Psoas muscle (tissue), 8 donors: ENCODE data around the gene SASH3. TPM values are rescaled to one million over a fixed set of nuclear protein-coding genes. Genes with fewer than 3 reads are reported as not detected.
"Not testable (repeated sequence)": the region's sequence is repeated elsewhere in the genome, so short reads cannot be mapped to it uniquely, and the experiment has no call there.

ENCODE experiments used
- ATAC-seq, 4 donors: fragments of 200-7000 bp; cut with Tn5 transposase; one replicate each; pipeline ENCODE4 v1.9.1; 2020; ENCODE audit warnings: moderate library complexity in 3 of 4, mild to moderate bottlenecking in 2 of 4
- DNase-seq, 2 donors: peaks; one replicate each; pipeline ENCODE4 v3.0.0-alpha.2; 2020
- H3K27ac ChIP-seq: fragments of 200-600 bp; one replicate; pipeline ENCODE4 v1.8.0; 2022
- H3K27me3 ChIP-seq, 3 donors: fragments of 200-600 bp in 1 of 3; one replicate each; pipeline versions ENCODE4 v1.6.1 to v1.8.0; 2013 to 2022; ENCODE audit warnings: low read length in 2 of 3, mild to moderate bottlenecking in 2 of 3, moderate library complexity in 1 of 3; ENCODE audit not compliant: insufficient read depth in 3 of 3
- H3K36me3 ChIP-seq, 2 donors: fragments of 200-600 bp in 1 of 2; one replicate each; pipeline versions ENCODE4 v1.6.1 to v1.8.0; 2013 to 2022; ENCODE audit warnings: low read depth in 1 of 2, mild to moderate bottlenecking in 1 of 2, moderate library complexity in 1 of 2; ENCODE audit not compliant: insufficient read depth in 1 of 2
- H3K4me1 ChIP-seq: fragments of 200-600 bp; one replicate; pipeline ENCODE4 v1.8.0; 2022
- H3K4me3 ChIP-seq: fragments of 200-600 bp; one replicate; pipeline ENCODE4 v1.8.0; 2022; ENCODE audit warnings: mild to moderate bottlenecking
- H3K9me3 ChIP-seq: fragments of 200-600 bp; one replicate; pipeline ENCODE4 v1.8.0; 2022
- CTCF ChIP-seq: fragments of 200-600 bp; IDR thresholded peaks from one replicate; pipeline ENCODE4 v1.8.0; 2022; ENCODE audit warnings: antibody characterized with exemption
- WGBS, 3 donors: extraction: QIAGEN DNeasy Blood & Tissue Kit; methylation state at CpG; one replicate each; pipeline versions ENCODE4 v1.1.6 to v1.1.7; 2013; 5-methylcytosine and 5-hydroxymethylcytosine counted together
- intact Hi-C, 2 donors: fragments of 100-400 bp; cut with DNase I; formaldehyde crosslinking; loops; one replicate each; pipeline versions ENCODE4 v1.11.0 to v1.14.2; 2022
- polyA plus RNA-seq, 3 donors: library from polyadenylated mRNA; stranded (reverse); fragments of 200-250 nt; gene quantifications; one replicate each; pipeline ENCODE4 v1.2.3, GENCODE V29; 2013
- total RNA-seq, 4 donors: library from RNA; stranded (reverse); fragmentation: NEBNext Ultra II Directional in 2 of 4; extraction: Animal tissue kit (Norgen Biotek cat#: 25700) in 2 of 4; gene quantifications; one replicate each; pipeline versions ENCODE4 v1.2.1 to v1.2.4, GENCODE V29; 2021 to 2023
- donor health status: healthy with polysubstance abuse.
- donor health status: DM: no; HTN: no; CAD: no; lungs with moderate emphysema.
- donor health status: Bipolar disorder and iron deficiency.
- donor health status: healthy.
- donor health status: DM: yes; HTN: yes; CAD: no.
- donor health status: DM: no; HTN: no; CAD: no.
- donor health status: DM: no; HTN: no; CAD: no.
- donor health status: DM: yes; HTN: yes; CAD: no.

Gene SASH3
- total and polyA plus RNA-seq, 7 donors, result 0.58 to 2.5 (median 2.2) TPM

GRCh38 chrX:129741880-129742758 is 37.6 kb upstream of the SASH3 start:
- no peak for ATAC-seq

GRCh38 chrX:129742759-129743152 is 37.0 kb upstream of the SASH3 start:
- H3K4me3 ChIP-seq, ATAC-seq, H3K4me1 ChIP-seq, intact Hi-C loops, H3K27ac ChIP-seq, H3K27me3 ChIP-seq, H3K36me3 ChIP-seq, DNase-seq, H3K9me3 ChIP-seq: not testable (repeated sequence)
- WGBS, 3 donors, result 60 to 83% (median 80%) methylated on average over 6 of the region's 6 CpGs

More at GRCh38 chrX:129741880-129742758, 37.6 kb upstream of the SASH3 start:
- Histone ChIP-seq H3K9me3 (no peaks in the 10 kb centered on the region), H3K27ac (no peak overlapping the region), H3K27me3 (peaks cover 0 to 9% (median 0%) of the 10 kb centered on the region in 3 donors), H3K4me1 (no peaks in the 10 kb centered on the region), H3K36me3 (no peaks in the 10 kb centered on the region), H3K4me3 (no peak overlapping the region)
- DNase-seq, result no peak
- no peak for TF ChIP-seq CTCF
- 54 to 57% (median 57%) methylated on average over 12 to 21 of the region's 21 CpGs for WGBS, 3 donors
- intact Hi-C loops, result no loop called here

- no peak overlapping the region for H3K4me3 ChIP-seq
- ATAC-seq, result no peak
- peaks cover 0 to 9% (median 0%) of the 10 kb centered on the region in 3 donors for H3K27me3 ChIP-seq
- DNase-seq, result no peak
- H3K36me3 ChIP-seq, result no peaks in the 10 kb centered on the region
- 74 to 80% (median 79%) methylated on average over 3 to 4 of the region's 4 CpGs for WGBS, 3 donors
- no peaks in the 10 kb centered on the region for H3K9me3 ChIP-seq
- TF ChIP-seq CTCF, result no peak
- no peaks in the 10 kb centered on the region for H3K4me1 ChIP-seq
- no peak overlapping the region for H3K27ac ChIP-seq
- intact Hi-C loops, result no loop called here
Measured at GRCh38 chrX:129743821-129744220, 35.9 kb upstream of the SASH3 start.

GRCh38 chrX:129744861-129745321 is 34.9 kb upstream of the SASH3 start:
- H3K27me3 ChIP-seq, result peaks cover 0 to 9% (median 0%) of the 10 kb centered on the region in 3 donors
- no peak for DNase-seq
- H3K4me3 ChIP-seq, result no peak overlapping the region
- H3K27ac ChIP-seq, result no peak overlapping the region
- H3K36me3 ChIP-seq, result no peaks in the 10 kb centered on the region
- 76 to 88% (median 85%) methylated on average over 10 of the region's 10 CpGs for WGBS, 3 donors
- no peak for TF ChIP-seq CTCF
- intact Hi-C loops, result no loop called here
- no peak for ATAC-seq
- no peaks in the 10 kb centered on the region for H3K9me3 ChIP-seq
- no peaks in the 10 kb centered on the region for H3K4me1 ChIP-seq

- intact Hi-C loops, result no loop called here
- no peak for TF ChIP-seq CTCF
- H3K27me3 ChIP-seq, result peaks cover 0 to 9% (median 0%) of the 10 kb centered on the region in 3 donors
- H3K27ac ChIP-seq, result no peak overlapping the region
- 69 to 80% (median 77%) methylated on average over 7 of the region's 7 CpGs for WGBS, 3 donors
- DNase-seq, result no peak
- ATAC-seq, result no peak
- no peaks in the 10 kb centered on the region for H3K4me1 ChIP-seq
- H3K36me3 ChIP-seq, result no peaks in the 10 kb centered on the region
- H3K9me3 ChIP-seq, result no peaks in the 10 kb centered on the region
- H3K4me3 ChIP-seq, result no peak overlapping the region
Measured at GRCh38 chrX:129746557-129747470, 32.9 kb upstream of the SASH3 start.
